ENCODE results near the gene SMPD2. TPM values are rescaled to one million over a fixed set of nuclear protein-coding genes. Genes with fewer than 3 reads are reported as not detected.
A peak's percentile ranks its signal among the peaks of the same experiment; 100 is the strongest.

SMPD2 gene
- total RNA-seq, 4 donors from 2014 or later = 3.9 to 7.7 (median 5.9) TPM

GRCh38 chr6:109434456-109434855 lies 6.1 kb upstream of the SMPD2 start:
- Histone ChIP-seq H3K27ac (no peak overlapping the region), H3K4me3 (no peak overlapping the region), H3K27me3 (no peaks in the 10 kb centered on the region), H3K36me3 (no peaks in the 10 kb centered on the region), H3K9me3 (no peaks in the 10 kb centered on the region), H3K4me1 (peaks cover 3% of the 10 kb centered on the region in 2 donors)
- DNase-seq = no peak
- ATAC-seq = no peak
- in situ Hi-C loops (cut with MboI; ENCODE audit: low sequenced_read_pairs in 4 of 4) = loop anchor here in 1 of 4 donors (10.0 kb wide), 1 partner anchor 50 kb away; the partner anchor contains the start of gene ZBTB24
- no peak for TF ChIP-seq POLR2A (IDR thresholded peaks at IDR 0.05)
- no peak for TF ChIP-seq CTCF (IDR thresholded peaks at IDR 0.05 in 4 of 5, conservative IDR thresholded peaks at IDR 0.05 in 1 of 5)
- intact Hi-C loops (cut with DNase I; ENCODE audit: low total_unique reads) = no loop called here

- no peaks in the 10 kb centered on the region for H3K27me3 ChIP-seq
- H3K9me3 ChIP-seq = no peaks in the 10 kb centered on the region
- H3K27ac ChIP-seq = no peak overlapping the region
- intact Hi-C loops (cut with DNase I; ENCODE audit: low total_unique reads) = no loop called here
- no peak overlapping the region for H3K4me3 ChIP-seq
- in situ Hi-C loops (cut with MboI; ENCODE audit: low sequenced_read_pairs in 4 of 4) = loop anchor here in 1 of 4 donors (10.0 kb wide), 1 partner anchor 49 kb away; the partner anchor contains the start of gene ZBTB24
- DNase-seq (no peak), ATAC-seq (no peak)
- no peaks in the 10 kb centered on the region for H3K36me3 ChIP-seq
- TF ChIP-seq CTCF (IDR thresholded peaks at IDR 0.05 in 4 of 5, conservative IDR thresholded peaks at IDR 0.05 in 1 of 5) (no peak), POLR2A (IDR thresholded peaks at IDR 0.05) (no peak)
- peaks cover 7 to 10% of the 10 kb centered on the region in 2 donors for H3K4me1 ChIP-seq
Measured at GRCh38 chr6:109436041-109436440, 4.5 kb upstream of the SMPD2 start.

- ATAC-seq (peak; percentile 38 to 44), DNase-seq (peak in 1 of 2 donors; percentile 48)
- H3K27me3 ChIP-seq = no peaks in the 10 kb centered on the region
- H3K27ac ChIP-seq = peak overlapping the region; percentile 74 to 89 (median 83)
- H3K4me1 ChIP-seq = peaks cover 10 to 15% of the 10 kb centered on the region in 2 donors
- H3K4me3 ChIP-seq = peak overlapping the region; percentile 73 to 96 (median 87)
- H3K9me3 ChIP-seq = no peaks in the 10 kb centered on the region
- peaks cover 0 to 12% of the 10 kb centered on the region in 2 donors for H3K36me3 ChIP-seq
- peak in 1 of 5 experiments; percentile 29 for TF ChIP-seq CTCF (IDR thresholded peaks at IDR 0.05 in 4 of 5, conservative IDR thresholded peaks at IDR 0.05 in 1 of 5)
- no peak for TF ChIP-seq POLR2A (IDR thresholded peaks at IDR 0.05)
- in situ Hi-C loops (cut with MboI; ENCODE audit: low sequenced_read_pairs in 4 of 4) (no loop called here), intact Hi-C loops (cut with DNase I; ENCODE audit: low total_unique reads) (loop anchor here (5.0 kb wide), 1 partner anchor 344 kb away; the partner anchor contains the start of gene CEP57L1)
Measured at GRCh38 chr6:109441069-109441816, 719 bp downstream of the SMPD2 start.

GRCh38 chr6:109442393-109442924 lies 1.9 kb downstream of the SMPD2 start:
- in situ Hi-C loops (cut with MboI; ENCODE audit: low sequenced_read_pairs in 4 of 4) (no loop called here), intact Hi-C loops (cut with DNase I; ENCODE audit: low total_unique reads) (loop anchor here (5.0 kb wide), 1 partner anchor 345 kb away; the partner anchor contains the start of gene CEP57L1)
- Histone ChIP-seq H3K9me3 (no peaks in the 10 kb centered on the region), H3K4me1 (peaks cover 10 to 15% of the 10 kb centered on the region in 2 donors), H3K4me3 (no peak overlapping the region), H3K36me3 (peaks cover 0 to 12% of the 10 kb centered on the region in 2 donors), H3K27me3 (no peaks in the 10 kb centered on the region), H3K27ac (no peak overlapping the region)
- ATAC-seq = no peak
- TF ChIP-seq POLR2A (IDR thresholded peaks at IDR 0.05) (no peak), CTCF (IDR thresholded peaks at IDR 0.05 in 4 of 5, conservative IDR thresholded peaks at IDR 0.05 in 1 of 5) (no peak)
- DNase-seq = no peak

Measured in gastrocnemius medialis (tissue), 4 donors.